GM19468 (cell line): ENCODE results near the gene ATP8B4.
"Not testable (repeated sequence)": the region's sequence is repeated elsewhere in the genome, so short reads cannot be mapped to it uniquely, and the experiment has no call there.

Experiments
- ATAC-seq: cut with Tn5 transposase; IDR thresholded peaks from one replicate; pipeline ENCODE4 v1.9.1; 2021; ENCODE audit warnings: mild to moderate bottlenecking, moderate library complexity, moderate number of reproducible peaks; ENCODE audit not compliant: unreplicated experiment; ENCODE audit errors: extremely low read depth

ATP8B4 gene

DNA sequence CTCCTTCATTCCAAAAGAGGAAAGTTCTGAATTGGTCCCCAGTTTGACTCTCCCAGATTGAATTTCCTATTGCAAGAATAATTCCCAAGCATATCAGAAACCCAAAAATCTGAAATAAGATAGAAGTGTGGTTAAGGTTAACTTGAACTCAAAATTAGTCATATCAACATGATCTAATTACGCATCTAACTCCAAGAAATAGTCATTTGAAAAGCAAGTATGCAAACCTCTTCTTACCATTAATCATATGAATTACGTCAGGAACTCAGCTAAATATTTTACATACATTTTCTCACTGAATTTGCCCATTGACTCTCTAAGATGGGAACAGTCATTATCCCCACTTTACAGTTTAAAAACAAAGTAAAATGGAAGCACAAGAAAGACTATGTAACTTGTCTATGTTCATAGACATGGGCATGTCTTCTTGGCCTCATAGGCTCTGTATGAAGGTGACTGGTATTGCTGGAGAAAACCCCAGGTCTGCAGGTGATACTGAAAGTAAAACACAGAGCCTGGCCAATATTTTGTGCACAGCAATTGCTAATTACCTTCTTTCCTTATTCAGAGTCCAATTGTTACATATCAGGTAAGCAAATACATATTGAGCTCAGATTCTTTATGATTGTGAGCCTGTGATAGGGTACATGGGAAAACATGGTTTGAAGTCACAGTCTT lies 139.2 kb downstream of the ATP8B4 start:
- ATAC-seq = no peak

DNA sequence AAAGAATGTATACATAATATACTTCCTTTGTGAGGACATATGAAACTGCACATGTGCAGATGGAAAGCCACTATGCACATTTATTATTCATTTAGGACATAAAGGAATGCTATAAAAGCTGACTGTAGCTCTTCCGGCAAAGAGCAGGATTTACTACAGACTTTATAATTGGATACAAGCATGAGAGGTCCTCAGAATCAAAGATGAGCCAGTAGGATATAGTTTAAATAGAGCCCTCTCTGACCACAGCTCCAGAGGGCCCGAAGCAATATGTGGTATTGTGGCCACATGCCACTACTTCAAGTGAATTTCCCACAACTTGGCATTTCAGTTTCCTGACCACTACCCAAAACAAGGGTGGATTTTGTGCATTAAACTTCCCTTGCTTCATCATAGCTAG lies 140.9 kb downstream of the ATP8B4 start:
- no peak for ATAC-seq

DNA sequence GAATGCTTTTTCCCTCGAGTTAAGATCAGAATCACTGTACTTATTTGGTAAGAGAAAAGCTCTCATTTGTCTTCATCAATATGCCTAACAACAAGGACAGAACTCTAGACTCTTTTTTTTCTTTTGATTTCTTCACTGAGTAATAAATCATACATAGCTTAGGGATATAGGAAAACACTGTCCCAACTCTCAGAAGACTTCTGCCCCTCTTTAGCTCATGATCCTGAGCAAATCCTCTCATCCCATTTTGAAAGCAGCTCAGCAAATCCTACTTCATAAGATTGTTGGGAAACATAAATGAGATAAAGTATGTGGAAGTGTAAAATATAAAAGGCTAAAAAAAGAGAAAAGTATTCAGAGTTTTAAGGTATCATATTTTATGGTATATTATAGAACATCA lies 141.7 kb downstream of the ATP8B4 start:
- ATAC-seq = no peak

DNA sequence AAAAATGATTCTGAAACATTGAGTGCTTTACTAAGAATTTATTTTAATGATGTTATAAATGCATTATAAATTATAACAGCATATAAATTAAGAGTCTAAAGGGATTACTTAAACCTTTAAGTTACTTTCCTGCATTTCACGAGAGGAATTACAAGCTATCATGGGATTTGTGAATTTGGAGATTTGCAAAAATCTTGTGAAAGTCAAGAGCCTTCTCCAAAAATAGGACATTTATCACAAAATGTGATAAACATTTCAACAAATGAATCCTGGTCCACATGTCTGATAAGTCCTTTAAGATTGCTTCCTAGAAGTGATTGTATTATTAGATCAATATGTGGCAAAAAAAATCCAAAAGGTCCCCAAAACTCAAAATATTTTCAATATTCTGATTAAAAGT lies 154.5 kb downstream of the ATP8B4 start:
- no peak for ATAC-seq

DNA sequence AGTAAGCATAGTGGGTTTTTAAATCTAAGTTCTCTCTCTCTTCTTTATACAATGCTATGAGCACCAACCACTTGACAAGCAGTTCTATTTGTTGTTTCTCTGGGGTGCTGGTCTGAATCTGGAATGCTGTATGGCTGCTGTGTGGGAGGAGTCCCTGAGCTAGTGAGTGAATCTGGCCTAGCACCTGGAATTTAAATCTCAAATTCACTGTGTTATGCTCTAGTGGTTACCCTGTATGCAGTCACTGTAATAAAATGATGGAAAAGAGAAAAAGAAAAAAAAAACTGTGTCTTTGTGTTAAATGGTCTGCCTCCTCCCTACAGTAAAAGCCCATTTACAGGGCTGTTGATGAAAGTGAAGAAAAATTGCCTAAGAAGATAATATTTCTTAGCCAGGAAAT lies 155.0 kb downstream of the ATP8B4 start:
- ATAC-seq = no peak

DNA sequence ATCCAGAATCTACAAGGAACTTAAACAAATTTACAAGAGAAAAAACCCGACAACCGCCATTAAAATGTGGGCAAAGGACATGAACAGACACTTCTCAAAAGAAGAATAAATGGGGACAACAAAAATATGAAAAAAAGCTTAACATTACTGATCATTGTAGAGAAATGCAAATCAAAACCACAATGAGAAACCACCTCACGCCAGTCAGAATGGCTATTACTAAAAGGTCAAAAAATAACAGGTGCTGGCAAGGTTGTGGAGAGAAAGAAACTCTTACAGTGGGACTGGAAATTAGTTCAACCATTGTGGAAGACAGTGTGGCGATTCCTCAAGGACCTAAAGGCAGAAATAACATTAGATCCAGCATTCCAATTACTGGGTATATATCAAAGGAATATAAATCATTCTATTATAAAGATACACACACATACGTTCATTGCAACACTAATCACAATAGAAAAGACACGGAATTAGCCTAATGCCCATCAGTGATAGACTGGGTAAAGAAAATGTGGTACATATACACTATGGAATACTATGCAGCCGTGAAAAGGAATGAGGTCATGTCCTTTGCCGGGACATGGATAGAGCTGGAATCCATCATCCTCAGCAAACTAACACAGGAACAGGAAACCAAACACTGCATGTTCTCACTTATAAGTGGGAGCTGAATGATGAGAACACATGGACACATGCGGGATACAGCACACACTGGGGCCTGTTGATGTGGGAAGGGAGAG lies 155.8 kb downstream of the ATP8B4 start:
- ATAC-seq = not testable (repeated sequence)

DNA sequence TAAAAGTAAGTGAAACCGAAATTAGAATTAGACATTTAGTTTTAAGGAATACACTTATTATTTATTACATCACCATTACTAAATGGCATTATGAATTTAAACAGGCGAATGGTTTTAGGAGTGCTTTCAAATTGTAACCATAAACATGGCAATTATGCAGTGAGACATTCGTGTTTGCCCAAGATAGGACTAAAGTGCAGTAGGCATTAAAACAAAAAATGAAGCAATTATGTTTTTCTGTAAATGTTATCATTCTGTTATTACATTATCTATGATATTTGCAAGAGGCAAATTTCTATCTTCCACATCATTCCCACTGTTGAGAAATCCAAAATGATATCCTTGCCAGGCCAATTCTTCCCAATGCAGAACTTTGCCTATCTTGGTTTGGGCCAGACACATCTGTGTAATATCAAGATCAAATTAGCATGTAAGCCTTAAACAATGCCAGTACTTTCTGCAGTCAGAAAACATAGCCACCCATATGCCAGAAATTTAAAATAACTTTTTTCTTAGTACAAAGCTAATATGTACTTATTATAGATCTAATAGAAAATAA lies 156.9 kb downstream of the ATP8B4 start:
- ATAC-seq = no peak

DNA sequence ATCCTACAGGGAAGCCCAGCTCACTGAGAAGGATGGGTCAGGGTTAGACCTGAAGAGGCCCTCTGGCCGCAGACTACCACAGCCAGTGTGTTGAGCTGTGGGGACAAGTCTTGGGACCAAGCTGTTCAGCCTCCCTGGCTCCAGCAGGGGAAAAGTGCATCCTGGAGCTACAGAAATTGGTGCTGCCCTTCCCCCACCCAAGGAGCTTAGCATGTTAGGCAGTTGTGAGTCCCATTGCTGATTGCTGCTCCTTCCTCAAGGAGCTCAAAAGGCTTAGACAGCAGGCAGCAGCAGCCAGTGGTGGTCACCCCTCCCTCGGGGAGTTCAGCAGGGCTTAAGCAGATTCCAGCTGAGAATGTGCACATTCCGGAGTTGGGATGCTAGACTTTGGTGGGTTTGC lies 165.6 kb downstream of the ATP8B4 start:
- no peak for ATAC-seq

DNA sequence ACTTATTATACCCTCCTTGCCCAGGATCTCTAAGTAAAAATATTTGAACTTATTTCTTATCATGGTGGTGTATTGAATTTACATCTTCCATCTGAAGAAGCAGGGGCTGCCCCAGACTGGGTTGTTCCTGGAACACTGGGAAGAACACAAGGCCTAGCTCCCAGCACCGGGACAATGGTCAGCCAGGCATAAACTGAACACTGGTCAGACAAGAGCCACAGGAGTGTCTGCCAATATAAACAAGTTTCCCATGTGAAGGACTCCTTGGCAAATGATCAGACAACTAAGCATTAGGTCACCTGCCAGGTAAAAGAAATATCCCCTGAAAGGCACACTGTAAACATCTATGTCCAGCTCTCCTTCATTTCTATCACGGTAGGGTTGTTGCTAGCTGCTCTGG lies 172.4 kb downstream of the ATP8B4 start:
- ATAC-seq = no peak

DNA sequence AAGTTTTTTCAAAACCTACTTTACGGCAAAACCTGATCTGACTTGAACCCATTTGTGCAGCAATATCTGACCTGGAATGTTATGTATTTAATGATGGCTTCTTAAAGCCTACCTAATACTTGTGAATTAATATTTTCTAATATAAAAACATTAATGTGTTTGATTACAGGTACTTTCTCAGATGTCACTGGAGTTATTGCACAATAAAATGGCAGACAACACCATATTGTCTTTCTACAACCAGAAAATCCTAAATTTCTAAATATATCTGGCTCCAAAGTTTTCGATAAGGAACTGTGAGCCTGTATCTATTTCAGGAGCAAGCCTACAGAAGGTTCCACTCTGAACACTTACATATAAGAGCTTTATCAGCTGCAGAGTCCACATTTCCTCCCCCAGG lies 184.5 kb downstream of the ATP8B4 start:
- ATAC-seq = no peak

DNA sequence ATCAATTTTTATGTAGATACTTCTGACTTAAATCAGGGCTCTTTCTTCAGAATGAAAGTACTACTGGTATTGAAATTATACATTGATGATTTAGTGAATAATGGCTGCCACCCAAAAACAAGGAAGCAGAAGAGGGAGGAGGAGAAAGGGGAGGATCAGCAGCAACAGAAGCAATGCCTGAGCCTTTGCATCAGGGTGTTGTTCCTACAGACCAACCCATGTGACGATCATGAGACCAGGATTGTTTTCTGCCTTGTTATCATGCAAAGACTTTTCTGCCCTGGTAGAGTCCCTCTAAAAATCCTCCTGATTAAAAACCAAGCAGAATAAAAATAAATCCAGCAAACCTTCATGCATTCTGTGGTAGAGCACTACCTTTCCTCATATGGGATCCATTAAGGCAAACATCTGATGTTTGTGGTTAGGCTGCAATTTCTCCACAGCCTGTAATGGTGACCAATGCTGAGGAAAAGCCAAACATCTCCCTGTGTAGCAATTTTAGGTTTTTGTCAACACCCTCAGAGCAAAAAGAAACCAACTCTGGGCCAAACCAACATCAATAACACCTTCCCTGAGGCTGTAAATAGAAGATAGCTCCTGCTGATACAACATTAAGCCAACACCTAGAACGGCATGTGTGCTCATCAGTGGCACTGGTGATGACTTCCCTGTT lies 191.7 kb downstream of the ATP8B4 start:
- no peak for ATAC-seq

DNA sequence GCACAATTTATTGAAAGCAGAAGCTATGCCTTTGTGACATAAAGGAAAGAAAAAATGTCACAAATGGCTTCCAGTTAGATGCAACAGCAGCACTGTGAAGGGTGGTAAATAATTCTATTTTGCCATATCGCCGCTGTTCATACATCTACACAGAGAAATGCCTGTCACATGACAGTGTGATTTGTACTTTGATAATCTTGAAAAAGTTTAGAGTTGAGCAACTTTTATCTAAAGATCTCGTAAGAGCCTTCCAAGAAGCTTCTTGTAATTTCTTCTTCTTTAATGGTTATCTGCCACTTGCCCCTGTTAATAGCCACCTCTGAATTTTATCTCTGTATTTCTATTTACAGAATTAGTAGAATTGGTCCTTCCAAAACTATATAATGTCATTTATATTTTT lies 192.3 kb downstream of the ATP8B4 start:
- no peak for ATAC-seq

DNA sequence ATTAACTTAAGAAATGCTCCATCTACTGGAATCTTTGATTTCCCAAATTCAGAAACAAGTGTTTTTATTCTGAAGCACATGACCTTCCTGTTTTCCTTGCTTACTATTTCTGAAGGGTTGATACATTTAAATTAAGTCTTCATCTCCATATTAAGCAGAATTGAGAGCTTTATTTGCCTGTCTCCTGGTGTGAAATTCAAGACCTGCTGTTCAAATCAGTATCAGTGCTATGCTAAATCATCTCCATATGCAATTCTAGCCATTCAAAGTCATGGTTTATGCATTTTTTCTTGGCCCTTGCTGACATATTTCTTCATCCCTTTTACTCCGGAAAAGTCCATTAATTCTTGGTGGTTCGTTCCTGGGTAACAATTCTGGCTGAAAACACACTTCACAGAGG lies 195.4 kb downstream of the ATP8B4 start:
- no peak for ATAC-seq

DNA sequence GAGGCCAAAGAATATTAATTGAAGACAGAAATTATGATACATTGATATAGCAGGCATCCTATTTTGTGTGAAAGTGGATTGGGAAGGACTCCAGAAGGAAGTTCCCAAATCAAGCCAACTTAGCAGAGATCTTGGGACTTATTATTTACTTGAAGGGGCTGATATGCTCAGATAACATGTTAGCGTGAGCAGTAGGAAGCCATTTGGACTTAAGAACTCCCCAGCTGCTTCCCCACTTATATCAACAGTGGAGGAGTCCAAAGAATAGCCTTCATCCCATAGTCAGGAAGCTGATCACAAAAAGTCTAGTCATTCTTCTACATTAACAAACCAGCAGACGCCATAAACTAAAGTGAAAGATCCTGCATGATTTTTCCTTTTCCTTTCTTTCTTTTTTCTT lies 200.0 kb downstream of the ATP8B4 start:
- no peak for ATAC-seq

DNA sequence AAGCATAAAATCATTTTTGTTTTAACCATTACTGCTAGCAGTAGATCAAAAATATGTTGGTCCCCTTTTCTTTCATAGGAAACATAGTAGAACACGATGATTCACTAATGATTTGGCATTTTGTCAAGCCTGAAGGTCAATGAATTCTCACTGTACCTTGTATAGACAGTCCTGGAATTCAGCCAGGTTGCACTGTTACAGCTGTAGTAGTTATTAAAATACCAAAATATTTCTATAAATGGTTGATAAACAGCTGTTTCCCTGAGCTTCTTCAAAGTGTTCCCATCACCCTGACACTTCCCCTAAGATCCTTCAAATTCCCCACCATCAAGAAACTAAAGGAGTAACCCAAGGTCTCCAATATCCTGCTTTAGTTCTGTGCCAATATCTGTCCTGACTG lies 200.9 kb downstream of the ATP8B4 start:
- no peak for ATAC-seq

DNA sequence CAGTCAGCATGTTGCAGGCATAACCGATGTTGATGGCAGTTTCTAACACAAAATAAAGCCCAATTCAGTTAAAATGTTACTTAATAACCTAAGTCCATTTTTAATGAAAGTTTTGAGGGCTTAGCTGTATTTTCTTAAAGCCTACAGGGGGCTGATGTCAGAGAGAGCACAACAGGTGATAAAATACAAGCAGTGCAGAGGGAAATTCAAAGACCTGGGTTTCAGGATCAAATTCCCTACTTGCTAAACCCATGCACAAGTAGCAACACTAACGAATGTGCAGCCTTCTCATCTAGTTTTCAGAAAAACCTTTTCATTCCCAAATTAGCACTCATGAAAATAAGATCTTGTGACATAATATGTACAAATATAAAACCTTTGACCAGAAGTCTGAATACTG lies 202.0 kb downstream of the ATP8B4 start:
- no peak for ATAC-seq

DNA sequence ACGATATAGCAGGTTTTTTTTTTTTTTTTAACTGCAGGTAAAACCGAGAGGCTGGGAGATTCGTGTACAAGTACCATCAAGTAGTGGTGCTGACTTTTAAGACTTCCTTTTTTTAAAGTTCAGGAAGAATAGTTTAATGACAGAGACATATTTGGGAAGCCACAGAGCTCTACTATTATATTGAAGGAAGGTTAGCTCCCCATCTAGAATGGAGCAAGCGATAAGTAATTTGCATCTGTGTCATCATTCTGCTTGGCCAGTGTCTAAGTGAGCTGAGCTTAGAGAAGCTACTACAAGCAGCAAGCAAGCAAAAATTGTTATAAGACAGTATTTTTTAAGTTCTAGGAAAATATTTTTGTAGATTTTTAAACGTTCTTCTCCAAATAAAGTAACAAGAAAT lies 203.2 kb downstream of the ATP8B4 start:
- ATAC-seq = no peak

DNA sequence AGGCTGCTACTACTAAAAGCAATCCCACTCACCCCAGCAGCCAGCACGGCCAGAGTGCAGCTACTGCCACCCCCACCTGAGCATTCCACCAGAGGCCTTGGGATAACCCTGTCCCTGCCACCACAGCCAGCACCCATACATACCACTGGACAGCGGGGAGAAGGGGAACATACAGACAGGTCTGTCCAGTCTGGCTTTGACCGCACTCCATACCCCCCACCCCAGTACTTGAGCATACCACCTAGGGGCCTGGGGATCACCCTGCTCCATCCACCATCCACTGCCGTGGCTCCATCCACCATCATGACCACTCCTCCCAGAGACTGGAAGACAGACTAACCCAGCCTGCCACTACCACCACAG lies 210.1 kb downstream of the ATP8B4 start:
- ATAC-seq = no peak

DNA sequence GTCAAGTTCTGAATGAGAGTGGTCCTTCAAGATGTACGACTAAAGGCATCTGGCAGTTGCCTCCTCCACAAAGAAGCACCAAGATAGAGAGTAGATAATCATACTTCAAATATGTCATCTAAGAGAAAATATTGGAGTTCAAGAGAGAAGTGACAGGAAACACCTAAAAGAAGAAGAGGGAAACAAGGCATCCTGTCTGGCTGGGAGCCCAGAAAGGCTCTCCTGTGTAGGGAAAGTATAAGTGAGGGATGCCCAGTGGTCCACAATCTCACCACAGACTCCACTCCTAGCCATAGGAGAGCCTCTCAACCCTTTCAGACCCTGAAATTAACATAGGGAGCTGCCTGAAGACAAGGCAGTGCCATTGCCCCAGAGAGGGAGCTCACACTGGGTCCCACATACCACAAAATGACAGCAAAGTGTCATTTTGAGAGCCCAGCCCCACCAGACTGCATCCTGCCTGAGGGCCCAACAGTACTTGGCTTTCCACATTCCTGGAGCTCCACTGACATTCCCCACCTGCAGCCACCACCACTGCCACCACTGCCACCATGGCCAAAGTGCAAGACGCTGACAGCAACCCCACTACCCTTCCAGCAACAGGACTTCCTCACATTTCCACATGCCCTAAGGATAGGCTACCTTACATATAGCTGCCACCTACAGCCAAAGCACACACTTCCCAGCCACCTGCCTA lies 210.6 kb downstream of the ATP8B4 start:
- ATAC-seq = no peak

DNA sequence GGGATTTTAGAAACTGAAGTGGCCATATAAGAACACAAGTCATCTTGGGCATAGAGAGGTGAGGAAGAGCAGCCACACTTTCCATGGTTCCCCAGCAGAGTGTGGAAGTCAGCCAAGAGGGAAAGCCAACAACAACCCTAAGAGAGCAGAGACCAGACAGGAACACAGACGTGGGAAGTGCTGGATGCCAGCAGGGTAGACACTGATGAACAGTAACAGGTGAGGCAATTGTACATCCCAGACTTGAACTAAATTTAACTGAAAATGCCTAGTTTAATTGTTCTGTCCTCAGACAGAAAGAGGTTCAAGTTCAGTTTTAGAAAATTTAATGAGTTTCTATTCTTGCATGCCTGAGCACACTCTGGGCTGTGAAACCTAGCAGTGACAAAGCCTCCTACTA lies 212.1 kb downstream of the ATP8B4 start:
- no peak for ATAC-seq

DNA sequence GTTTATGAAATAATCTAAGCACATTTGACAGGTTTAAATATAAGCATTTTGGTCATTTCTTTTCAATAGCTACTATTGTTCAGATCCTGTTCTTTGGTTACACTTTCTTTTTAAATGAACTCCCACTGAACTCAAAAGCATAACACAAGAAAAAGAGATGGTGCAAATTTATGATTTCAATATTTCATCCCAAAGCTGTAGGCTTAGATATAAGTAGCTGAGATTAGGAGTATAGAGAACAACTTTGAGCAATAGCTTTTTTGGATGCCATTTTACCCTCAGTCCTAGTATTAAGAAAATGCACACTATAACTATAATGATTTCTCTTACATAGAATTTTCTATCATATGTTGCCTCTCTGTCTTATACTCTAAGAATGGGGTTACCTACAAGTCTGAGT lies 213.8 kb downstream of the ATP8B4 start:
- no peak for ATAC-seq
